Measurements from ENCODE around the gene SIGLEC8. TPM values are rescaled to one million over a fixed set of nuclear protein-coding genes. Genes with fewer than 3 reads are reported as not detected.
A peak's percentile ranks its signal among the peaks of the same experiment; 100 is the strongest.

The SIGLEC8 gene
- total RNA-seq, 1 donor from 2014 or later = not detected

- Mint-ChIP-seq H3K9me3 (no peaks in the 10 kb centered on the region), H3K27me3 (ENCODE audit: insufficient read depth, low read depth) (peaks cover 5% of the 10 kb centered on the region)
Measured at GRCh38 chr19:51485960-51486660, 27.9 kb upstream of the SIGLEC8 start.

DNA sequence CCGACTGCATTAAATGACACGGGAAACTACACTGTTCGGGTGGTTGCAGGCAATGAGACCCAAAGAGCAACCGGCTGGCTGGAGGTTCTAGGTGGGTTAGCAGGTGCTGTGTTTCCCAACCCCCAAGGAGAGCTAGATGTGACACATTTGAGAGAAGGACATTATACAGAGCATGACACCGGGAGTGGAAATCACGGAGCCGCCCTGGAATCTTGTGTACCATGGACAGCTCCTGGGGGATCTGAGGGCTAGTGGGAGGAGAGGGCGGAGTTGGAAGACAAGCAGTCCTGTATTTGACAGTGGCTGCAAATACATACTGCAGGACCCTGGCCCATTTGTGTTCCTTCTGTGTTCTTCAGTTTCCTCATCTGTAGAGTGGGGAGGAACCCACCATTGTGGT lies 22.3 kb upstream of the SIGLEC8 start:
- Mint-ChIP-seq H3K27me3 (ENCODE audit: insufficient read depth, low read depth) (peaks cover 12% of the 10 kb centered on the region), H3K9me3 (no peaks in the 10 kb centered on the region)
- H3K9me3 ChIP-seq (ENCODE audit: low read depth) = no peaks in the 10 kb centered on the region

More at GRCh38 chr19:51485960-51486660, 27.9 kb upstream of the SIGLEC8 start:
- Mint-ChIP-seq H3K36me3 (no peaks in the 10 kb centered on the region), H3K4me3 (no peak overlapping the region), H3K27ac (no peak overlapping the region), H3K4me1 (no peaks in the 10 kb centered on the region)
- Histone ChIP-seq H3K4me1 (no peaks in the 10 kb centered on the region), H3K79me2 (ENCODE audit: low read depth) (no peaks in the 10 kb centered on the region), H3K9me3 (ENCODE audit: low read depth) (no peaks in the 10 kb centered on the region), H3K4me3 (no peak overlapping the region), H3K4me2 (no peak overlapping the region), H3K36me3 (no peaks in the 10 kb centered on the region), H4K20me1 (ENCODE audit: low read depth) (no peaks in the 10 kb centered on the region), H3K9ac (no peak overlapping the region), H3K27ac (no peak overlapping the region), H2AFZ (replicated peaks) (no peak overlapping the region), H3K27me3 (no peaks in the 10 kb centered on the region), H3F3A (ENCODE audit: low read depth) (no peaks in the 10 kb centered on the region)
- no peak for DNase-seq (ENCODE audit: low spot score)
- TF ChIP-seq EZH2phosphoT487 (IDR thresholded peaks at IDR 0.05) = no peak

GRCh38 chr19:51479531-51480331 lies 21.5 kb upstream of the SIGLEC8 start:
- Mint-ChIP-seq H3K4me1 (no peaks in the 10 kb centered on the region), H3K27me3 (ENCODE audit: insufficient read depth, low read depth) (peaks cover 14% of the 10 kb centered on the region), H3K4me3 (peak overlapping the region; percentile 59), H3K27ac (no peak overlapping the region), H3K9me3 (no peaks in the 10 kb centered on the region), H3K36me3 (no peaks in the 10 kb centered on the region)
- H3K79me2 ChIP-seq (ENCODE audit: low read depth) = no peaks in the 10 kb centered on the region
- H3F3A ChIP-seq (ENCODE audit: low read depth) = no peaks in the 10 kb centered on the region
- no peak overlapping the region for H3K4me2 ChIP-seq
- H3K9ac ChIP-seq = no peak overlapping the region
- H2AFZ ChIP-seq (replicated peaks) = no peak overlapping the region
- no peaks in the 10 kb centered on the region for H3K9me3 ChIP-seq (ENCODE audit: low read depth)
- TF ChIP-seq CTCF (IDR thresholded peaks at IDR 0.05) (no peak), EZH2phosphoT487 (IDR thresholded peaks at IDR 0.05) (no peak), EZH2 (IDR thresholded peaks at IDR 0.05) (no peak)
- H3K4me3 ChIP-seq = no peak overlapping the region
- no peaks in the 10 kb centered on the region for H4K20me1 ChIP-seq (ENCODE audit: low read depth)
- no peak overlapping the region for H3K27ac ChIP-seq
- H3K4me1 ChIP-seq = no peaks in the 10 kb centered on the region
- no peaks in the 10 kb centered on the region for H3K27me3 ChIP-seq
- H3K36me3 ChIP-seq = no peaks in the 10 kb centered on the region
- no peak for DNase-seq (ENCODE audit: low spot score)

More for the DNA sequence above, 22.3 kb upstream of the SIGLEC8 start:
- no peak overlapping the region for H3K4me3 Mint-ChIP-seq
- Histone ChIP-seq H3K27ac (no peak overlapping the region), H2AFZ (replicated peaks) (no peak overlapping the region), H3F3A (ENCODE audit: low read depth) (no peaks in the 10 kb centered on the region), H3K9ac (no peak overlapping the region), H3K79me2 (ENCODE audit: low read depth) (no peaks in the 10 kb centered on the region), H3K4me3 (no peak overlapping the region), H3K27me3 (no peaks in the 10 kb centered on the region), H3K4me1 (no peaks in the 10 kb centered on the region), H3K4me2 (no peak overlapping the region), H3K36me3 (no peaks in the 10 kb centered on the region), H4K20me1 (ENCODE audit: low read depth) (no peaks in the 10 kb centered on the region)
- peak; percentile 46 for DNase-seq (ENCODE audit: low spot score)
- H3K4me1 Mint-ChIP-seq = no peaks in the 10 kb centered on the region
- no peak for TF ChIP-seq CTCF (IDR thresholded peaks at IDR 0.05)
- TF ChIP-seq EZH2 (IDR thresholded peaks at IDR 0.05) = no peak
- no peak for TF ChIP-seq EZH2phosphoT487 (IDR thresholded peaks at IDR 0.05)
- H3K27ac Mint-ChIP-seq = no peak overlapping the region
- no peaks in the 10 kb centered on the region for H3K36me3 Mint-ChIP-seq
